Bronchial epithelial cell (primary cell): Measurements from ENCODE around the gene EFNA2. TPM values are rescaled to one million over a fixed set of nuclear protein-coding genes. Genes with fewer than 3 reads are reported as not detected.

Source experiments
- DNase-seq: peaks from one replicate; pipeline ENCODE4 v3.0.0-alpha.2; 2010; ENCODE audit warnings: low read depth
- FAIRE-seq: peaks from 2 replicates; lab custom pipeline; 2011; peaks lifted over from hg19 to GRCh38; lab: Jason Lieb, UNC
- H3K27me3 ChIP-seq: 2 replicates; pipeline ENCODE4 v1.5.1; 2011; ENCODE audit warnings: low read length; ENCODE audit not compliant: control insufficient read depth, insufficient read depth
- H3K36me3 ChIP-seq: 2 replicates; pipeline ENCODE4 v1.5.1; 2011; ENCODE audit warnings: low read length; ENCODE audit not compliant: control insufficient read depth, insufficient read depth
- H3K4me3 ChIP-seq: 2 replicates; pipeline ENCODE4 v1.5.1; 2011; ENCODE audit warnings: mild to moderate bottlenecking, low read depth, low read length, control low read depth
- CTCF ChIP-seq: IDR thresholded peaks from 2 replicates; pipeline ENCODE4 v1.5.1; 2011; ENCODE audit warnings: mild to moderate bottlenecking, moderate library complexity, low read length, control low read depth, inconsistent platforms; ENCODE audit not compliant: insufficient read depth, severe bottlenecking
- total RNA-seq: library from RNA; depleted of rRNA; stranded (reverse); fragments of >200 nt; gene quantifications from 2 replicates; pipeline ENCODE4 v1.2.1, GENCODE V29; 2014

EFNA2 gene
- total RNA-seq, 1 donor from 2014 or later = not detected

- peaks cover 32% of the 10 kb centered on the region for H3K36me3 ChIP-seq
- TF ChIP-seq CTCF = no peak
- DNase-seq (no peak), FAIRE-seq (no peak)
- peak overlapping the region; percentile 46 for H3K4me3 ChIP-seq
- no peaks in the 10 kb centered on the region for H3K27me3 ChIP-seq
Observed at GRCh38 chr19:1270213-1270853, 15.3 kb upstream of the EFNA2 start.

- Histone ChIP-seq H3K27me3 (no peaks in the 10 kb centered on the region), H3K4me3 (no peak overlapping the region), H3K36me3 (peaks cover 32% of the 10 kb centered on the region)
- TF ChIP-seq CTCF = no peak
- DNase-seq (no peak), FAIRE-seq (no peak)
Observed at GRCh38 chr19:1270854-1271527, 14.7 kb upstream of the EFNA2 start.

GRCh38 chr19:1271528-1272422 is 13.9 kb upstream of the EFNA2 start:
- DNase-seq (no peak), FAIRE-seq (no peak)
- no peak for TF ChIP-seq CTCF
- Histone ChIP-seq H3K36me3 (peaks cover 32% of the 10 kb centered on the region), H3K27me3 (no peaks in the 10 kb centered on the region), H3K4me3 (no peak overlapping the region)

GRCh38 chr19:1272423-1273262 is 13.0 kb upstream of the EFNA2 start:
- FAIRE-seq = no peak
- TF ChIP-seq CTCF = no peak
- H3K4me3 ChIP-seq = no peak overlapping the region
- peaks cover 35% of the 10 kb centered on the region for H3K36me3 ChIP-seq
- no peak for DNase-seq
- no peaks in the 10 kb centered on the region for H3K27me3 ChIP-seq

GRCh38 chr19:1273263-1274041 is 12.2 kb upstream of the EFNA2 start:
- Histone ChIP-seq H3K36me3 (peaks cover 35% of the 10 kb centered on the region), H3K27me3 (no peaks in the 10 kb centered on the region), H3K4me3 (no peak overlapping the region)
- DNase-seq (no peak), FAIRE-seq (no peak)
- TF ChIP-seq CTCF = no peak
